PC-9 (cell line): ENCODE measurements around the gene GOLGB1.

Experiments
- CTCF ChIP-seq: fragments of 200-600 bp; sonication (generic); conservative IDR thresholded peaks from 2 replicates; pipeline ENCODE4 v1.6.1; 2017; ENCODE audit warnings: mixed run types, antibody characterized with exemption, mild to moderate bottlenecking, moderate library complexity
- EZH2 ChIP-seq: fragments of 200-600 bp; sonication (generic); IDR thresholded peaks from 2 replicates; pipeline ENCODE4 v1.8.0; 2017; ENCODE audit warnings: antibody characterized with exemption, low read depth

GRCh38 chr3:121630355-121630754, 119.2 kb downstream of the GOLGB1 start:
- TF ChIP-seq EZH2 (no peak), CTCF (no peak)
